Aorta (tissue), 5 donors: ENCODE results near the gene PPP2R2D. TPM values are rescaled to one million over a fixed set of nuclear protein-coding genes. Genes with fewer than 3 reads are reported as not detected.
"Not testable (repeated sequence)": the region's sequence is repeated elsewhere in the genome, so short reads cannot be mapped to it uniquely, and the experiment has no call there.

ENCODE experiments used
- ATAC-seq: fragments of 200-7000 bp; cut with Tn5 transposase; one replicate; pipeline ENCODE4 v1.9.1; 2022; ENCODE audit warnings: moderate library complexity; ENCODE audit not compliant: low FRiP score
- DNase-seq, 2 donors: peaks; one replicate each; pipeline ENCODE4 v3.0.0-alpha.2; 2020
- H3K27ac ChIP-seq, 2 donors: one replicate each; pipeline ENCODE4 v1.5.1; 2013; ENCODE audit warnings: low read length in 2 of 2, mild to moderate bottlenecking in 2 of 2, moderate library complexity in 2 of 2, control low read depth in 1 of 2, inconsistent platforms in 1 of 2, low read depth in 1 of 2
- H3K27me3 ChIP-seq, 2 donors: one replicate each; pipeline ENCODE4 v1.6.1; 2013; ENCODE audit warnings: control low read depth in 1 of 2, low read length in 1 of 2, mild to moderate bottlenecking in 1 of 2, moderate library complexity in 1 of 2; ENCODE audit not compliant: insufficient read depth in 2 of 2, control insufficient read depth in 1 of 2
- H3K36me3 ChIP-seq, 2 donors: one replicate each; pipeline ENCODE4 v1.6.1; 2013; ENCODE audit warnings: control low read depth in 1 of 2, low read length in 1 of 2, mild to moderate bottlenecking in 1 of 2; ENCODE audit not compliant: insufficient read depth in 2 of 2, control insufficient read depth in 1 of 2
- H3K4me1 ChIP-seq, 2 donors: one replicate each; pipeline ENCODE4 v1.6.1; 2013; ENCODE audit warnings: low read length in 2 of 2, control low read depth in 1 of 2, mild to moderate bottlenecking in 1 of 2, moderate library complexity in 1 of 2; ENCODE audit not compliant: insufficient read depth in 2 of 2, control insufficient read depth in 1 of 2
- H3K4me3 ChIP-seq, 2 donors: one replicate each; pipeline ENCODE4 v1.5.1; 2013; ENCODE audit warnings: low read length in 2 of 2, control low read depth in 1 of 2, mild to moderate bottlenecking in 1 of 2
- H3K9me3 ChIP-seq: one replicate; pipeline ENCODE4 v1.6.1; 2013; ENCODE audit warnings: mild to moderate bottlenecking, low read length; ENCODE audit not compliant: control insufficient read depth
- WGBS, 2 donors: extraction: QIAGEN DNeasy Blood & Tissue Kit; methylation state at CpG; one replicate each; pipeline ENCODE4 v1.1.7; 2013; 5-methylcytosine and 5-hydroxymethylcytosine counted together
- intact Hi-C, 2 donors: fragments of 100-400 bp; cut with DNase I; formaldehyde crosslinking; loops; one replicate each; pipeline versions ENCODE4 v1.14.2 to v1.15.0; 2022
- polyA plus RNA-seq, 2 donors: library from polyadenylated mRNA; stranded (reverse); fragments of 200-250 nt; gene quantifications; one replicate each; pipeline ENCODE4 v1.2.3, GENCODE V29; 2013
- total RNA-seq, 2 donors: library from RNA; stranded (reverse); fragmentation: NEBNext Ultra II Directional; extraction: Animal tissue kit (Norgen Biotek cat#: 25700); gene quantifications; one replicate each; pipeline ENCODE4 v1.2.1, GENCODE V29; 2021
- donor health status: healthy with polysubstance abuse.
- donor health status: Bipolar disorder and iron deficiency.
- donor health status: DM: no; HTN: no; CAD: no.
- donor health status: DM: no; HTN: no; CAD: no.
- donor health status: DM: yes; HTN: yes; CAD: no.

PPP2R2D gene
- total and polyA plus RNA-seq, 4 donors: 14.0 to 29.4 (median 26.1) TPM

DNA sequence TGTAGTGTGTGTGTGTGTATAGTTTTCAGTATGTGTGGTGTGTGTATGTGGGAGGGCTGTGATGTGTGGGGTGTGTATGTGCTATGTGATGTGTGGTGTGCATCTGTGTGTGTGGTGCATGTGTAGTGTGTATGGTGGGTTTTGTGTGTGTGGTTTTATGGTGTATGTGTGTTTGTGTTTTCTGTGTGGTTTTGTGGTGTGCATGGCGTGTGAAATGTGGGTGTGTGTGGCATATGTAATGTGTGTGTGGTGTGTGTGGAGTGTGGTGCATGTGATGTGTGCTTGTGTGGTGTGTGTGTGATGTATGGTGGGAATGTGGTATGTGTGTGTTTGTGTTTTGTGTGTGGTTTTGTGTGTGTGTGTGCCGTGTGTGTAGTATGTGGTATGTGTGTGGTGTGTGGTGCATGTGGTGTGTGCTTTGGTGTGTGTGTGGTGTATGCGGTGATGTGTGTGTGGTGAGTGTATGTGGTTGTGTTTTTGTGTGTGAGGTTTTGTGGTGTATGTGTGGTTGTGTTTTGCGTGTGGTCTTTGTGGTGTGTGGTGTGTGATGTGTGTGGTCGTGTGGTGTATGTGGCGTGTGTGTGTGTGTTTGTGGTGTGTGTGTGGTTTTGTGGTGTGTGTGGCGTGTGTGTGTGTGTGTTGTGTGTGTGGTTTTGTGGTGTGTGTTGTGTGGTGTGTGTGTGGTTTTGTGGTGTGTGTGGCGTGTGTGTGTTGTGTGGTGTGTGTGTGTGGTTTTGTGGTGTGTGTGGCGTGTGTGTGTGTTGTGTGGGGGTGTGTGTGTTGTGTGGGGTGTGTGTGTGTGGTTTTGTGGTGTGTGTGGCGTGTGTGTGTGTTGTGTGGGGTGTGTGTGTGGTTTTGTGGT, 18.0 kb upstream of the PPP2R2D start:
- ATAC-seq (no peak), DNase-seq (peak in 1 of 2 donors; percentile 9)
- intact Hi-C loops: loop anchor here in 1 of 2 donors (2.0 kb wide), 1 partner anchor 140 kb away; no protein-coding TSS in a partner anchor
- Histone ChIP-seq H3K4me1 (no peaks in the 10 kb centered on the region), H3K9me3 (no peaks in the 10 kb centered on the region), H3K4me3 (no peak overlapping the region), H3K27ac (no peak overlapping the region), H3K36me3 (no peaks in the 10 kb centered on the region), H3K27me3 (no peaks in the 10 kb centered on the region)
- 89 to 92% methylated on average over 10 of the region's 10 CpGs for WGBS, 2 donors

GRCh38 chr10:131883621-131884393, 17.0 kb upstream of the PPP2R2D start:
- not testable (repeated sequence) for H3K36me3 ChIP-seq, H3K27ac ChIP-seq, H3K4me3 ChIP-seq, H3K27me3 ChIP-seq, ATAC-seq, H3K4me1 ChIP-seq, H3K9me3 ChIP-seq
- WGBS, 2 donors: 56 to 71% methylated on average over 7 of the region's 7 CpGs
- DNase-seq: peak in 1 of 2 donors; percentile 33
- intact Hi-C loops: loop anchor here in 1 of 2 donors (2.0 kb wide), 1 partner anchor 139 kb away; no protein-coding TSS in a partner anchor

GRCh38 chr10:131885391-131886165, 15.2 kb upstream of the PPP2R2D start:
- H3K27me3 ChIP-seq: no peaks in the 10 kb centered on the region
- H3K4me1 ChIP-seq: no peaks in the 10 kb centered on the region
- peak; percentile 81 to 93 for DNase-seq
- intact Hi-C loops: loop anchor here in 1 of 2 donors (1.0 to 5.0 kb wide), 2 partner anchors 138 to 257 kb away; no protein-coding TSS in a partner anchor
- H3K27ac ChIP-seq: no peak overlapping the region
- ATAC-seq: peak; percentile 90
- H3K9me3 ChIP-seq: no peaks in the 10 kb centered on the region
- 18 to 21% methylated on average over 25 of the region's 25 CpGs for WGBS, 2 donors
- no peaks in the 10 kb centered on the region for H3K36me3 ChIP-seq
- H3K4me3 ChIP-seq: no peak overlapping the region

GRCh38 chr10:131886237-131886636, 14.6 kb upstream of the PPP2R2D start:
- Histone ChIP-seq H3K36me3 (no peaks in the 10 kb centered on the region), H3K27ac (no peak overlapping the region), H3K4me3 (no peak overlapping the region), H3K9me3 (no peaks in the 10 kb centered on the region), H3K4me1 (no peaks in the 10 kb centered on the region), H3K27me3 (no peaks in the 10 kb centered on the region)
- WGBS, 2 donors: 59 to 63% methylated on average over 10 of the region's 10 CpGs
- ATAC-seq: no peak
- intact Hi-C loops: loop anchor here in 1 of 2 donors (5.0 kb wide), 1 partner anchor 256 kb away; no protein-coding TSS in a partner anchor
- peak in 1 of 2 donors; percentile 51 for DNase-seq

DNA sequence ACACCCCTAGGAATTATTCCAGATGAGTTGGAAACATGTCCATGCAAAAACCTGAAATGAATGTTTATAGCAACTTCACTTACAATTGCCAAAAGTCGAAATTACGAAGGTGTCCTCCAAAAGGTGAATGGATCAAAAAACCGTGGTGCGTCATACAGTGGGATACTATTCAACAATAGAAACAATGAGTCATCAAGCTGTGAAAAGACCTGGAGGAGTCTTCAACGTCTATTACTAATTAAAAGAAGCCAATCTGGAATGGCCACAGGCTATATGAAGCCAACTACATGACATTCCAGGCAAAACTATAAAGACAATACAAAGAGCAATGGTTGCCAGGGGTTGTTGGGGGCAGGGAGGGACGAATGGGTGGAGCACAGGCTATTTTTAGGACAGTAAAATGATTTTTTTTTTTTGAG, 12.6 kb upstream of the PPP2R2D start:
- DNase-seq: no peak
- WGBS, 2 donors: 74 to 75% methylated on average over 6 of the region's 6 CpGs
- Histone ChIP-seq H3K27ac (no peak overlapping the region), H3K9me3 (no peaks in the 10 kb centered on the region), H3K4me3 (no peak overlapping the region), H3K36me3 (no peaks in the 10 kb centered on the region), H3K4me1 (no peaks in the 10 kb centered on the region), H3K27me3 (no peaks in the 10 kb centered on the region)
- intact Hi-C loops: loop anchor here in 1 of 2 donors (5.0 kb wide), 1 partner anchor 254 kb away; no protein-coding TSS in a partner anchor
- ATAC-seq: no peak

DNA sequence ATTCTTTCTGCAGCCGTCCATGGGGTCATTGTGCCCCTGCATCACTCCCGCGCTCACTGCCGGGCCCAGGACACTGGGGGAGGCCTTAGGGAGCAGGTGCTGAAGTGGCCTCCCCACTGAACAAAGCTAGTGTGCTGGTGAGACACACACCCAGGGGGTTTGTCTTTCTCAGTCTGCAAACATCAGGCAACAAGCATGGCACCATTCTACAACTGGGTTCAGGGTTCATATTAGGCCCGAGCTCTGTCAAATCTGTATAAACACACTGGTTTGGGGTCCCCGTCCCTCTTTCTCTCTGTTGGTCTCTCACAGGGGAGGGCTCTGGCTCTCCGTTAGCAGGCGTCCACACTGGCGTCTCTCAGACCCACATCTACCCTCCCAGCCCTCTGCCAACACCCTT, 11.1 kb upstream of the PPP2R2D start:
- Histone ChIP-seq H3K27me3 (no peaks in the 10 kb centered on the region), H3K36me3 (no peaks in the 10 kb centered on the region), H3K4me1 (no peaks in the 10 kb centered on the region), H3K9me3 (no peaks in the 10 kb centered on the region), H3K27ac (no peak overlapping the region), H3K4me3 (no peak overlapping the region)
- ATAC-seq (no peak), DNase-seq (peak in 1 of 2 donors; percentile 37)
- intact Hi-C loops: loop anchor here (5.0 to 10.0 kb wide), 2 partner anchors 253 to 265 kb away; no protein-coding TSS in a partner anchor
- 86 to 94% methylated on average over 9 of the region's 9 CpGs for WGBS, 2 donors

GRCh38 chr10:131890276-131891195, 10.3 kb upstream of the PPP2R2D start:
- H3K27me3 ChIP-seq: no peaks in the 10 kb centered on the region

More at GRCh38 chr10:131890276-131891195, 10.3 kb upstream of the PPP2R2D start:
- Histone ChIP-seq H3K4me3 (no peak overlapping the region), H3K36me3 (no peaks in the 10 kb centered on the region), H3K9me3 (no peaks in the 10 kb centered on the region), H3K27ac (no peak overlapping the region), H3K4me1 (no peaks in the 10 kb centered on the region)
- intact Hi-C loops: loop anchor here in 1 of 2 donors (10.0 kb wide), 1 partner anchor 264 kb away; no protein-coding TSS in a partner anchor
- ATAC-seq (no peak), DNase-seq (peak in 1 of 2 donors; percentile 46)
- 80% methylated on average over 11 of the region's 11 CpGs for WGBS, 2 donors
